A549 (cell line): Measurements from ENCODE around the gene GOLGA1. TPM values are rescaled to one million over a fixed set of nuclear protein-coding genes. Genes with fewer than 3 reads are reported as not detected.
A peak's percentile ranks its signal among the peaks of the same experiment; 100 is the strongest.

Experiments
- ATAC-seq, 2 experiments: fragments of 200-7000 bp in 1 of 2; fragments of >200 bp in 1 of 2; cut with Nextera tagmentation in 1 of 2; cut with Tn5 transposase in 1 of 2; 3 replicates each; pipeline versions ENCODE4 v1.8.0 to v1.9.1; 2018 to 2020; ENCODE audit warnings: mild to moderate bottlenecking in 1 of 2, moderate library complexity in 1 of 2
- CTCF ChIA-PET: fragments of 300-600 bp; sonication (Branson Sonifier 250); formaldehyde crosslinking; extraction: SDS; loops from one replicate; lab custom pipeline; 2021; ENCODE audit warnings: antibody characterized with exemption, inconsistent platforms; lab: Yijun Ruan, JAX
- POLR2A ChIA-PET: fragments of 350-600 bp; formaldehyde crosslinking; extraction: SDS; loops from one replicate; lab custom pipeline; 2021; ENCODE audit warnings: antibody characterized with exemption, inconsistent platforms; lab: Yijun Ruan, JAX
- DNase-seq, 2 experiments: peaks; one replicate each; pipeline versions ENCODE4 v3.0.0 to v3.0.0-alpha.2; 2011 to 2016; ENCODE audit warnings: low read depth in 1 of 2, low spot score in 1 of 2
- FAIRE-seq: peaks from 2 replicates; lab custom pipeline; 2011; peaks lifted over from hg19 to GRCh38; lab: Jason Lieb, UNC
- H3K27ac ChIP-seq, 2 experiments: fragments of >200 bp; sonication (Bioruptor Twin); formaldehyde crosslinking; 3 replicates each; pipeline ENCODE4 v1.5.1; 2016 to 2017
- H3K4me1 ChIP-seq: fragments of >200 bp; sonication (Bioruptor Twin); formaldehyde crosslinking; 3 replicates; pipeline ENCODE4 v1.6.1; 2016
- H3K4me2 ChIP-seq: fragments of >200 bp; sonication (Bioruptor Twin); formaldehyde crosslinking; 3 replicates; pipeline ENCODE4 v1.6.1; 2016
- H3K4me3 ChIP-seq: fragments of >200 bp; sonication (Bioruptor Twin); formaldehyde crosslinking; 3 replicates; pipeline ENCODE4 v1.5.1; 2016
- H3K9me3 ChIP-seq: fragments of >200 bp; sonication (Bioruptor Twin); formaldehyde crosslinking; 3 replicates; pipeline ENCODE4 v1.6.1; 2016
- EHMT2 ChIP-seq: fragments of 200-600 bp; sonication (generic); IDR thresholded peaks from 2 replicates; pipeline ENCODE4 v1.6.1; 2016; ENCODE audit warnings: antibody characterized with exemption, low read depth, mild to moderate bottlenecking, moderate library complexity
- HEYL ChIP-seq: fragments of 250-450 bp; sonication (Bioruptor Pico); IDR thresholded peaks from 2 replicates; pipeline ENCODE4 v1.8.0; 2021; ENCODE audit warnings: mild to moderate bottlenecking, moderate library complexity
- HOXA7 ChIP-seq: fragments of 250-450 bp; sonication (Bioruptor Pico); IDR thresholded peaks from 2 replicates; pipeline ENCODE4 v1.5.0; 2020; ENCODE audit warnings: mild to moderate bottlenecking, moderate library complexity
- HOXB13 ChIP-seq: fragments of 250-450 bp; sonication (Bioruptor Pico); IDR thresholded peaks from 2 replicates; pipeline ENCODE4 v1.5.0; 2020; ENCODE audit warnings: low read depth, mild to moderate bottlenecking, moderate library complexity
- JUN ChIP-seq, 2 experiments: fragments of >200 bp; sonication (Bioruptor Twin); formaldehyde crosslinking; IDR thresholded peaks; 2 replicates in 1 of 2; 3 replicates in 1 of 2; pipeline ENCODE4 v1.6.1; 2016 to 2017
- MAFK ChIP-seq: fragments of 450-650 bp; IDR thresholded peaks from 2 replicates; pipeline ENCODE4 v1.6.1; 2014; ENCODE audit not compliant: partially characterized antibody
- MAZ ChIP-seq: fragments of 150-350 bp; IDR thresholded peaks from 2 replicates; pipeline ENCODE4 v1.6.1; 2014; ENCODE audit warnings: antibody characterized with exemption, low read depth, low read length, borderline replicate concordance
- NFE2L2 ChIP-seq: fragments of 150-350 bp; conservative IDR thresholded peaks from 2 replicates; pipeline ENCODE4 v1.6.1; 2014; ENCODE audit warnings: low read length
- POLR2A ChIP-seq: IDR thresholded peaks from 2 replicates; pipeline ENCODE4 v1.6.1; 2012; ENCODE audit warnings: mild to moderate bottlenecking, low read length
- RAD21 ChIP-seq, 2 experiments: fragments of >200 bp in 1 of 2; sonication (Bioruptor Twin) in 1 of 2; formaldehyde crosslinking in 1 of 2; IDR thresholded peaks in 1 of 2; conservative IDR thresholded peaks in 1 of 2; 2 replicates in 1 of 2; 3 replicates in 1 of 2; pipeline ENCODE4 v1.6.1; 2012 to 2018; ENCODE audit warnings: inconsistent platforms in 1 of 2
- RCOR1 ChIP-seq: fragments of 150-350 bp; IDR thresholded peaks from 2 replicates; pipeline ENCODE4 v1.6.1; 2014; ENCODE audit warnings: antibody characterized with exemption, low read length, low read depth
- SMC3 ChIP-seq: fragments of >200 bp; sonication (Bioruptor Twin); formaldehyde crosslinking; IDR thresholded peaks from 3 replicates; pipeline ENCODE4 v1.6.1; 2018; ENCODE audit warnings: inconsistent platforms
- ZC3H11A ChIP-seq: fragments of 450-650 bp; IDR thresholded peaks from 2 replicates; pipeline ENCODE4 v1.6.1; 2014; ENCODE audit warnings: antibody characterized with exemption, mild to moderate bottlenecking
- ZNF302 ChIP-seq: fragments of 250-450 bp; sonication (Bioruptor Pico); IDR thresholded peaks from 2 replicates; pipeline ENCODE4 v1.9.0; 2021; ENCODE audit warnings: inconsistent platforms, mild to moderate bottlenecking, moderate library complexity
- WGBS: methylation state at CpG from one replicate; pipeline ENCODE4 v1.1.6; 2017; ENCODE audit errors: missing lambda C conversion rate; 5-methylcytosine and 5-hydroxymethylcytosine counted together
- polyA plus RNA-seq, 4 experiments: library from polyadenylated mRNA; depleted of rRNA in 3 of 4; stranded (reverse); fragments of >200 nt; fragmentation: RNase III in 1 of 4; extraction: RNeasy Plus Mini Kit Qiagen cat#74134 plus additional on column Dnase treatment in 1 of 4; gene quantifications; 2 replicates in 3 of 4; 3 replicates in 1 of 4; pipeline ENCODE4 v1.2.3, GENCODE V29; 2011 to 2017
- TF ChIP-seq, protein P1 (sequence below): fragments of 150-350 bp; IDR thresholded peaks from 2 replicates; pipeline ENCODE4 v1.6.1; 2014; ENCODE audit warnings: low read depth, mild to moderate bottlenecking, low read length
- TF ChIP-seq, protein P2 (sequence below): fragments of >200 bp; sonication (Bioruptor Twin); formaldehyde crosslinking; IDR thresholded peaks from 3 replicates; pipeline ENCODE4 v1.5.1; 2016

Gene GOLGA1
- polyA plus RNA-seq, 2 of the 4 experiments (the other 2 are of a cell fraction) = 10.0 to 19.4 TPM

DNA sequence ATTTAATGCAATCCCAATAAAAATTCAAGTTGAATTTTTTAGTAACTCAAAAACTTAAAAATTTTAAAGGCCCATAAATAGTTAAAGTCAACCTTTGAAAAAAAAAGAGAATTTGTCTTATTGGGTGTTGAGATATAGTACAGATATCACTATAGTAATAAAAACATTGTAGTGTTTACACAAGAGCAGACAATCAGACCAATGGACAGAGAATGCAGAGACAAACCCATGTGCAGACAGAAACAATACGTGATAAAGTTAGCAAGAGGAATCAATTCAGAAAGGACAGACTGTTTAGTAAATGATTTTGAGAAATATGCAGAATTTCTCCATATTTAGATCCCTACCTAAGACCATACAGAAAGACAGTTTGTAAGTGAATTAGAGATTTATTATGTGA is 33.9 kb downstream of the GOLGA1 start:
- POLR2A ChIA-PET = no interaction called here
- Histone ChIP-seq H3K4me2 (no peak overlapping the region), H3K4me3 (no peak overlapping the region), H3K9me3 (no peaks in the 10 kb centered on the region), H3K27ac (no peak overlapping the region), H3K4me1 (no peaks in the 10 kb centered on the region)
- ATAC-seq (no peak), FAIRE-seq (no peak), DNase-seq (no peak)
- CTCF ChIA-PET = no interaction called here
- TF ChIP-seq HOXA7 (CRISPR knock-in tag) (no peak), HOXB13 (CRISPR knock-in tag) (no peak)
- 91% methylated on average over 1 of the region's 1 CpG for WGBS

DNA sequence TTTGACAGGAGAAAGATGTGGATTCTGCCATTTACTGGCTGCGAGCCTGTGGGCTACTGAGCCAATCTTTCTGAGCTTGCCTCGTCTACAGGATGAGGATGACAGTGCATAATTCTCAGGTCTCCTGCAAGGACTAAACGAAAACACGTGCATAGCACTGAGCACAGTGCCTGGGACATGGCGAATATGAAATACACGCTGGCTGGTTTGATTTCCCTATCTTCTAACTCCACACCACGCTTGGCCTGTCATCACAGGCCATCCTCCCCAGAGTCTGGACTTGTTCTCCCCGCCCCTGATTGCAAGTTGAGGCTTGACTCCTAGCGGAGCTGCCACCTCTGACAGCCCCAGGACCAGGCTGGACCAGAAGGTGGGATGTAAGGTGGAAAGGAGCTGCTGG is 41.0 kb downstream of the GOLGA1 start:
- WGBS = 92% methylated on average over 9 of the region's 9 CpGs
- POLR2A ChIA-PET = no interaction called here
- Histone ChIP-seq H3K4me2 (no peak overlapping the region), H3K9me3 (no peaks in the 10 kb centered on the region), H3K27ac (no peak overlapping the region), H3K4me3 (no peak overlapping the region), H3K4me1 (no peaks in the 10 kb centered on the region; the same call in 2 of the 3 replicates)
- DNase-seq (no peak), ATAC-seq (no peak), FAIRE-seq (no peak)
- TF ChIP-seq MAFK = peak; percentile 31
- TF ChIP-seq NFE2L2 = no peak; the same call in 1 of the 2 replicates
- TF ChIP-seq, all 56 proteins: peak for 1
- CTCF ChIA-PET = interaction anchor here (1.0 to 2.1 kb wide), 5 partner anchors 10 to 128 kb away, joined by 3 to 5 read pairs (median 3); partner anchors contain the start of gene OLFML2A

DNA sequence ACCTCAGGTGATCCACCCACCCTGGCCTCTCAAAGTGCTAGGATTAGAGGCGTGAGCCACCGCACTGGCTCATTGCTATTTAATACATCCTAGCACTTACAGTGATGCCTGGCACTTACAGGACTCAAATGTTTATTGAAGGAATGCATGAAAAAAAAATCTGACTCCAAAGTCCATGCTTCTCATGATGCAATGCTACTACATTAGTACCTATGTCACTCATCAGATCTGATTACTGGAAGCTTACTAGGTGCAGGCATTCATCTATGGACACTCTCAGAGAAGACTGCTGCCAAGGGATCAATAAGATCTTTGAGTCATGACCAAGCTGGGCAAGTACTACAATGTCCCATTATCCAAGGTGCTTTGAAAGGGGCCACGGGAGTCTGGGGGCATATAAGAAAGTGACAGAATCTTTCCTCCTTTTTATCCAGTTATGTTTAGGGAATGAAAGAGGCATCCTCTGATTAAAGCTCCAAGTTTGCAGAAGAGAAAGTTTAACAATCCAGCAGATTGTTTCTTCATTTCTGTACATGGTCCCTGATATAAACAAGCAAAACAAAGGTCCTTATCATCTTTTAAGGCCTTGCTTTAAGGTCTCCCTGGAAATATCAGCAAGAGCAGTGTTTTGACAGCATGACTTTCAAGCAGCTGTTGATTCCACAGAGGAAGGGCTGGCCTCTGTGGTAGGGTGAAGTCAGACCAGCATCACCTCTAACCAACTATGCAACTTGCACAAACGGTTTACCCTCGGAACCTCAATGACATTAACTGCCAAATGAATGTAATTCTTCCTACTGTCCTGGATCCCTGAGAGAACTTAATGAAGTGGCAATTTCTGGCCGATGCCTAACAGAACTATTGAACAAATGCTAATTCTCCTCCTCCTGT is 43.1 kb downstream of the GOLGA1 start:
- Histone ChIP-seq H3K4me2 (no peak overlapping the region), H3K4me3 (no peak overlapping the region), H3K9me3 (no peaks in the 10 kb centered on the region), H3K27ac (no peak overlapping the region), H3K4me1 (no peaks in the 10 kb centered on the region; the same call in 2 of the 3 replicates)
- 88% methylated on average over 6 of the region's 6 CpGs for WGBS
- CTCF ChIA-PET = interaction anchor here (0.5 to 1.6 kb wide), 3 partner anchors 59 to 395 kb away, joined by 3 to 4 read pairs (median 3); no protein-coding TSS in a partner anchor
- POLR2A ChIA-PET = no interaction called here
- ATAC-seq = no peak
- no peak for FAIRE-seq
- TF ChIP-seq HOXA7 (CRISPR knock-in tag) (no peak), POLR2A (no peak), EHMT2 (no peak), SMC3 (no peak), MAZ (no peak), ZC3H11A (no peak), HEYL (CRISPR knock-in tag) (no peak), JUN (IDR thresholded peaks at IDR 0.05) (no peak)
- TF ChIP-seq, protein P1, sequence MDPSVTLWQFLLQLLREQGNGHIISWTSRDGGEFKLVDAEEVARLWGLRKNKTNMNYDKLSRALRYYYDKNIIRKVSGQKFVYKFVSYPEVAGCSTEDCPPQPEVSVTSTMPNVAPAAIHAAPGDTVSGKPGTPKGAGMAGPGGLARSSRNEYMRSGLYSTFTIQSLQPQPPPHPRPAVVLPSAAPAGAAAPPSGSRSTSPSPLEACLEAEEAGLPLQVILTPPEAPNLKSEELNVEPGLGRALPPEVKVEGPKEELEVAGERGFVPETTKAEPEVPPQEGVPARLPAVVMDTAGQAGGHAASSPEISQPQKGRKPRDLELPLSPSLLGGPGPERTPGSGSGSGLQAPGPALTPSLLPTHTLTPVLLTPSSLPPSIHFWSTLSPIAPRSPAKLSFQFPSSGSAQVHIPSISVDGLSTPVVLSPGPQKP = no peak
- no peak for DNase-seq

DNA sequence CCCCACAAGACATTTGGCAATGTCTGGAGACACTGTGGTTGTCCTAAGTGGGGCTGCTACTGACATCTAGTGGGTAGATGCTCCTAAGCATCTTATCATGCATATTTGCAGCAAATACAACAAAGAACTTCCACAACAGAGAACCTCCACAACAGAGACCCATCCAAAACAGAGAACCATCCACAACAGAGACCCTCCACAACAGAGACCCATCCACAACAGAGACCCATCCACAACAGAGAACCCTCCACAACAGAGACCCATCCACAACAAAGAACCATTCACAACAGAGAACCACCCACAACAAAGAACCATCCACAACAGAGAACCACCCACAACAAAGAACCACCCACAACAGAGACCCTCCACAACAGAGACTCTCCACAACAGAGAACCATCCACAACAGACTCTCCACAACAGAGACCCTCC is 46.1 kb downstream of the GOLGA1 start:
- H3K4me1 ChIP-seq = no peaks in the 10 kb centered on the region; the same call in 2 of the 3 replicates
- no peaks in the 10 kb centered on the region for H3K9me3 ChIP-seq
- CTCF ChIA-PET = interaction anchor here (0.8 to 2.5 kb wide), 8 partner anchors 13 to 123 kb away, joined by 3 to 18 read pairs (median 8); partner anchors contain the start of genes NR6A1, OLFML2A and WDR38
- no peak overlapping the region for H3K4me2 ChIP-seq
- peak in 1 of 2 experiments; percentile 59 for DNase-seq
- POLR2A ChIA-PET = no interaction called here
- TF ChIP-seq RCOR1 (no peak), ZNF302 (CRISPR knock-in tag) (no peak), RAD21 (conservative IDR thresholded peaks at IDR 0.05 in 1 of 2, IDR thresholded peaks at IDR 0.05 in 1 of 2) (peak; percentile 39 to 67; a peak in 4 of 5 replicates), SMC3 (no peak)
- TF ChIP-seq, protein P2, sequence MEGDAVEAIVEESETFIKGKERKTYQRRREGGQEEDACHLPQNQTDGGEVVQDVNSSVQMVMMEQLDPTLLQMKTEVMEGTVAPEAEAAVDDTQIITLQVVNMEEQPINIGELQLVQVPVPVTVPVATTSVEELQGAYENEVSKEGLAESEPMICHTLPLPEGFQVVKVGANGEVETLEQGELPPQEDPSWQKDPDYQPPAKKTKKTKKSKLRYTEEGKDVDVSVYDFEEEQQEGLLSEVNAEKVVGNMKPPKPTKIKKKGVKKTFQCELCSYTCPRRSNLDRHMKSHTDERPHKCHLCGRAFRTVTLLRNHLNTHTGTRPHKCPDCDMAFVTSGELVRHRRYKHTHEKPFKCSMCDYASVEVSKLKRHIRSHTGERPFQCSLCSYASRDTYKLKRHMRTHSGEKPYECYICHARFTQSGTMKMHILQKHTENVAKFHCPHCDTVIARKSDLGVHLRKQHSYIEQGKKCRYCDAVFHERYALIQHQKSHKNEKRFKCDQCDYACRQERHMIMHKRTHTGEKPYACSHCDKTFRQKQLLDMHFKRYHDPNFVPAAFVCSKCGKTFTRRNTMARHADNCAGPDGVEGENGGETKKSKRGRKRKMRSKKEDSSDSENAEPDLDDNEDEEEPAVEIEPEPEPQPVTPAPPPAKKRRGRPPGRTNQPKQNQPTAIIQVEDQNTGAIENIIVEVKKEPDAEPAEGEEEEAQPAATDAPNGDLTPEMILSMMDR = peak; percentile 53
- no peak for FAIRE-seq
- ATAC-seq = peak; percentile 88 to 91
- H3K27ac ChIP-seq = no peak overlapping the region
- H3K4me3 ChIP-seq = no peak overlapping the region
